Tibial artery (tissue), 4 donors: ENCODE results near the gene ARHGEF17.

ENCODE experiments used
- DNase-seq, 2 donors: peaks; one replicate each; pipeline ENCODE4 v3.0.0-alpha.2; 2019
- H3K27ac ChIP-seq, 2 donors: fragments of 200-600 bp; sonication (generic) in 1 of 2; 1 replicate in 1 of 2; 2 replicates in 1 of 2; pipeline ENCODE4 v1.5.1; 2018 to 2019; ENCODE audit warnings: mild to moderate bottlenecking in 1 of 2
- H3K27me3 ChIP-seq, 2 donors: fragments of 200-600 bp; sonication (generic) in 1 of 2; one replicate each; pipeline versions ENCODE4 v1.5.1 to v1.6.0; 2016 to 2019
- H3K36me3 ChIP-seq, 3 donors: fragments of 200-600 bp; sonication (generic) in 2 of 3; one replicate each; pipeline ENCODE4 v1.5.1; 2016 to 2019; ENCODE audit warnings: mild to moderate bottlenecking in 2 of 3
- H3K4me1 ChIP-seq, 4 donors: fragments of 200-600 bp; sonication (generic) in 2 of 4; 1 replicate in 3 of 4; 2 replicates in 1 of 4; pipeline ENCODE4 v1.5.1; 2016 to 2019
- H3K4me3 ChIP-seq, 2 donors: fragments of 200-600 bp; sonication (generic) in 1 of 2; 1 replicate in 1 of 2; 2 replicates in 1 of 2; pipeline ENCODE4 v1.5.1; 2018 to 2019; ENCODE audit warnings: mild to moderate bottlenecking in 2 of 2
- H3K9me3 ChIP-seq, 3 donors: fragments of 200-600 bp; sonication (generic) in 1 of 3; one replicate each; pipeline ENCODE4 v1.5.1; 2016 to 2019
- intact Hi-C: fragments of 100-400 bp; cut with DNase I; formaldehyde crosslinking; loops from one replicate; pipeline ENCODE4 v1.15.0; 2023; ENCODE audit warnings: low total_unique reads
- TF ChIP-seq, protein P1 (sequence below), 2 experiments: fragments of 200-600 bp in 1 of 2; fragments of 450-650 bp in 1 of 2; IDR thresholded peaks; one replicate each; pipeline ENCODE4 v1.5.1; 2017 to 2019; ENCODE audit warnings: antibody characterized with exemption in 2 of 2, mild to moderate bottlenecking in 1 of 2, moderate library complexity in 1 of 2

Gene ARHGEF17

DNA sequence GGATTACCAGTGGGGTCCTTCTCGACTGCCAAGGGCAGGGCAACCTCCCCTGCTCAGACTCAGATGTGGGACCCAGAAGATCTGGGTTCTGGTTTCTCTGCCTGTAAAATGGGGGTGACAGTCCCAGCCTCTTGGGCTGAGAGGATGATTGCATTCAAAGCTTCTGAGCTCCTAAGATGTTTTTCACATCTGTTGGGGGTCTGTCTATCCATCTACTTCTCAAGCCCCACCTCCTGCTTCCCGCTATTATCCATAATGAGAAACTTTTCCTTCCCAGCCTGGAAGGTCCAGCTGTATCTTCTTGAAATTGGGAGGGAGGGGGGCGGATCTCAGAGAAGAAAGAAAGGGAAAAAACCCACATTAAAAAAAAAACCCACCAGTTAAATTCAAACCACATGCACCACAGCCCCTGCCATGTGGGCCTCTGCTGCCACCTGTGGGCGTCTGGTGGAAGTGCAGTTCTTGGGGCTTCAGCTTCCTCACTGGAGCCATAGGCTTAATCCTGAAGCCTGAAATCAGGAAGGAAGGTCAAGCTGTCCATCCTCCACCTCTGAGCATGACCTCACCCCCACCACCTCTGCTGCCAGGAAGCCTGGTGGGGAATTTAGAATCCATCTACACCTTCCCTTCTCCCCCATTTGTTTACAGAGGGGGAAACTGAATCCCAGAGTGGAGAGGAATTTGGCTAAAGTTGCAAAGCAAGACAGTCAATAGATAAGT, 27.3 kb downstream of the ARHGEF17 start:
- TF ChIP-seq, protein P1, sequence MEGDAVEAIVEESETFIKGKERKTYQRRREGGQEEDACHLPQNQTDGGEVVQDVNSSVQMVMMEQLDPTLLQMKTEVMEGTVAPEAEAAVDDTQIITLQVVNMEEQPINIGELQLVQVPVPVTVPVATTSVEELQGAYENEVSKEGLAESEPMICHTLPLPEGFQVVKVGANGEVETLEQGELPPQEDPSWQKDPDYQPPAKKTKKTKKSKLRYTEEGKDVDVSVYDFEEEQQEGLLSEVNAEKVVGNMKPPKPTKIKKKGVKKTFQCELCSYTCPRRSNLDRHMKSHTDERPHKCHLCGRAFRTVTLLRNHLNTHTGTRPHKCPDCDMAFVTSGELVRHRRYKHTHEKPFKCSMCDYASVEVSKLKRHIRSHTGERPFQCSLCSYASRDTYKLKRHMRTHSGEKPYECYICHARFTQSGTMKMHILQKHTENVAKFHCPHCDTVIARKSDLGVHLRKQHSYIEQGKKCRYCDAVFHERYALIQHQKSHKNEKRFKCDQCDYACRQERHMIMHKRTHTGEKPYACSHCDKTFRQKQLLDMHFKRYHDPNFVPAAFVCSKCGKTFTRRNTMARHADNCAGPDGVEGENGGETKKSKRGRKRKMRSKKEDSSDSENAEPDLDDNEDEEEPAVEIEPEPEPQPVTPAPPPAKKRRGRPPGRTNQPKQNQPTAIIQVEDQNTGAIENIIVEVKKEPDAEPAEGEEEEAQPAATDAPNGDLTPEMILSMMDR (IDR thresholded peaks at IDR 0.05), result peak; percentile 94 to 99
- H3K36me3 ChIP-seq, result peaks cover 0 to 6% (median 0%) of the 10 kb centered on the region in 3 donors
- H3K4me3 ChIP-seq, result peak overlapping the region; percentile 0 to 5
- H3K27me3 ChIP-seq, result no peaks in the 10 kb centered on the region
- DNase-seq, result peak; percentile 85 to 89
- H3K27ac ChIP-seq, result peak overlapping the region; percentile 80 to 86
- intact Hi-C loops, result loop anchor here (2.0 to 5.0 kb wide), 2 partner anchors 29 to 38 kb away; no protein-coding TSS in a partner anchor
- no peaks in the 10 kb centered on the region for H3K9me3 ChIP-seq
- H3K4me1 ChIP-seq, result peaks cover 10 to 99% (median 79%) of the 10 kb centered on the region in 4 donors

GRCh38 chr11:73337846-73338245, 29.8 kb downstream of the ARHGEF17 start:
- DNase-seq, result no peak
- Histone ChIP-seq H3K4me1 (peaks cover 0 to 99% (median 74%) of the 10 kb centered on the region in 4 donors), H3K36me3 (peaks cover 0 to 6% (median 0%) of the 10 kb centered on the region in 3 donors), H3K27me3 (no peaks in the 10 kb centered on the region), H3K27ac (peak overlapping the region; percentile 37 to 52), H3K9me3 (no peaks in the 10 kb centered on the region), H3K4me3 (no peak overlapping the region)
- intact Hi-C loops, result loop anchor here (5.0 kb wide), 1 partner anchor 41 kb away; no protein-coding TSS in a partner anchor
- TF ChIP-seq, protein P1 (IDR thresholded peaks at IDR 0.05), result no peak

GRCh38 chr11:73338279-73338678, 30.2 kb downstream of the ARHGEF17 start:
- TF ChIP-seq, protein P1 (IDR thresholded peaks at IDR 0.05), result no peak
- DNase-seq, result no peak
- Histone ChIP-seq H3K27me3 (no peaks in the 10 kb centered on the region), H3K36me3 (peaks cover 0 to 6% (median 0%) of the 10 kb centered on the region in 3 donors), H3K27ac (peak overlapping the region; percentile 37 to 52), H3K4me3 (no peak overlapping the region), H3K4me1 (peaks cover 0 to 99% (median 74%) of the 10 kb centered on the region in 4 donors), H3K9me3 (no peaks in the 10 kb centered on the region)
- intact Hi-C loops, result loop anchor here (5.0 kb wide), 1 partner anchor 41 kb away; no protein-coding TSS in a partner anchor

DNA sequence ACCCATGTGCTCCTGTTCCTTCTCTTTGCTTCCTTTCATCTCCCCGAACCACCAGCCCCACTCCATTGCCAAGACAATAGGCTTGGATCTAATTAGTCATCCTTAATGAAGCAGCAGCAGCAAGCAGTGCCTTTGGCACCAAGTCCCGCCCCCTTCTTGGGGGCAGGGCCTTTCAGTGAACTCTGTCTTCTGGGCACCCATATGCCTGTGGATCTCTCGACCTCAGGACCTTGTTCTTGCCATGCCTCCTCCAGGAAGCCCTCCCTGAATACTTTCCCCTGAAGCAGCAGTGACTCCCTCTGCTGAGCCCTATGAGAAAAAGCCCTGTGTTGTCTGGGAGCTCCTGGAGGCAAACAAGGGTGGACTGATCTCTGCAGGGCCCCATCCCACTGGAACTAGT, 32.1 kb downstream of the ARHGEF17 start:
- H3K4me1 ChIP-seq, result peaks cover 0 to 99% (median 74%) of the 10 kb centered on the region in 4 donors
- no peaks in the 10 kb centered on the region for H3K27me3 ChIP-seq
- TF ChIP-seq, protein P1 (IDR thresholded peaks at IDR 0.05), result no peak
- DNase-seq, result no peak
- H3K27ac ChIP-seq, result peak overlapping the region in 1 of 2 donors; percentile 13
- peaks cover 0 to 6% (median 0%) of the 10 kb centered on the region in 3 donors for H3K36me3 ChIP-seq
- intact Hi-C loops, result no loop called here
- no peaks in the 10 kb centered on the region for H3K9me3 ChIP-seq
- no peak overlapping the region for H3K4me3 ChIP-seq

DNA sequence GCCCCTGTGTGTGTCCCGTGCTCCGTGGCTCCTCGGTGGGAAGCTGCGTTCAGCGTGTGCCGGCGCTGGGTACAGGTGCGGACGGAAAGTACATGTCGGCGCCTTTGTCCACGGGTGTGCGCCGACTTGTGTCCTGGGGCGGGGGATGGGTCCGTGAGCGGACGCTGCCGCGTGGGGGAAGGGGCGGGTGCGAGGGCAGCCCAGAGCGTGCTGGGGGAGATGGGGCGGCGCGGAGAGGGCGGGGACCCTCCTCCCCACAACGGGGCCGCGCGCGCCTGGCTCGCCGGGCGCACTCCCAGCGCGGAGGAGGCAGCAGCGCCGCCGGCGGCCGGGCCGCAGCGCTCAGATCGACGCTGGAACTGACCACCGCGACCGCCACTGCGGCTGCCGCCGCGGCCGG, 34.6 kb downstream of the ARHGEF17 start:
- Histone ChIP-seq H3K36me3 (peaks cover 0 to 11% (median 3%) of the 10 kb centered on the region in 3 donors), H3K4me1 (peaks cover 0 to 99% (median 76%) of the 10 kb centered on the region in 4 donors), H3K9me3 (no peaks in the 10 kb centered on the region), H3K27me3 (no peaks in the 10 kb centered on the region), H3K27ac (peak overlapping the region; percentile 72 to 78), H3K4me3 (peak overlapping the region; percentile 44 to 50)
- intact Hi-C loops, result no loop called here
- DNase-seq, result no peak
- TF ChIP-seq, protein P1 (IDR thresholded peaks at IDR 0.05), result no peak
